Sigmoid colon (tissue), 7 donors: ENCODE measurements around the gene ASB18. TPM values are rescaled to one million over a fixed set of nuclear protein-coding genes. Genes with fewer than 3 reads are reported as not detected.

ENCODE experiments used
- DNase-seq: peaks from one replicate; pipeline ENCODE4 v3.0.0-alpha.2; 2019
- H3K27ac ChIP-seq, 4 donors: fragments of 200-600 bp; sonication (generic); one replicate each; pipeline ENCODE4 v1.5.1; 2016 to 2019; ENCODE audit warnings: mild to moderate bottlenecking in 1 of 4
- H3K27me3 ChIP-seq, 3 donors: fragments of 200-600 bp; sonication (generic); one replicate each; pipeline ENCODE4 v1.5.1; 2019; ENCODE audit warnings: mild to moderate bottlenecking in 1 of 3
- H3K36me3 ChIP-seq, 4 donors: fragments of 200-600 bp; sonication (generic); one replicate each; pipeline ENCODE4 v1.5.1; 2016 to 2019
- H3K4me1 ChIP-seq, 4 donors: fragments of 200-600 bp; sonication (generic); one replicate each; pipeline ENCODE4 v1.5.1; 2017 to 2019
- H3K4me3 ChIP-seq, 4 donors: fragments of 200-600 bp; sonication (generic); one replicate each; pipeline ENCODE4 v1.5.1; 2017 to 2019; ENCODE audit warnings: mild to moderate bottlenecking in 2 of 4, moderate library complexity in 1 of 4
- H3K9me3 ChIP-seq, 4 donors: fragments of 200-600 bp in 3 of 4; sonication (generic) in 3 of 4; one replicate each; pipeline versions ENCODE4 v1.5.1 to v1.6.1; 2013 to 2019
- CTCF ChIP-seq, 4 experiments: fragments of 450-650 bp in 3 of 4; fragments of 200-600 bp in 1 of 4; IDR thresholded peaks; one replicate each; pipeline ENCODE4 v1.5.1; 2016 to 2019; ENCODE audit warnings: antibody characterized with exemption in 4 of 4, mild to moderate bottlenecking in 3 of 4, moderate library complexity in 2 of 4
- EP300 ChIP-seq, 4 donors: sonication (generic); formaldehyde crosslinking; IDR thresholded peaks; one replicate each; pipeline ENCODE4 v1.6.1; 2017; ENCODE audit warnings: antibody characterized with exemption in 4 of 4
- POLR2A ChIP-seq, 2 donors: fragments of 450-650 bp; IDR thresholded peaks; one replicate each; pipeline ENCODE4 v1.6.1; 2016; ENCODE audit warnings: antibody characterized with exemption in 2 of 2, mild to moderate bottlenecking in 2 of 2, moderate library complexity in 2 of 2
- POLR2AphosphoS5 ChIP-seq, 4 donors: sonication (generic); formaldehyde crosslinking; IDR thresholded peaks; one replicate each; pipeline ENCODE4 v1.6.1; 2017; ENCODE audit warnings: antibody characterized with exemption in 4 of 4
- WGBS, 2 donors: extraction: QIAGEN DNeasy Blood & Tissue Kit; methylation state at CpG; one replicate each; pipeline ENCODE4 v1.1.7; 2013; 5-methylcytosine and 5-hydroxymethylcytosine counted together
- intact Hi-C: fragments of 100-400 bp; cut with DNase I; formaldehyde crosslinking; loops from one replicate; pipeline ENCODE4 v1.15.1; 2023
- polyA plus RNA-seq, 3 donors: library from polyadenylated mRNA; stranded (reverse); fragments of 200-250 nt; gene quantifications; one replicate each; pipeline ENCODE4 v1.2.3, GENCODE V29; 2013
- total RNA-seq, 4 donors: library from RNA; depleted of rRNA; stranded (reverse); fragments of >200 nt; gene quantifications; one replicate each; pipeline ENCODE4 v1.1.0, GENCODE V29; 2016
- donor health status: healthy with polysubstance abuse.
- donor health status: Bipolar disorder and iron deficiency.
- donor health status: healthy.

Gene ASB18
- total and polyA plus RNA-seq, 7 donors = not detected

- Histone ChIP-seq H3K4me1 (no peaks in the 10 kb centered on the region), H3K9me3 (peaks cover 0 to 12% (median 7%) of the 10 kb centered on the region in 4 donors), H3K27ac (no peak overlapping the region), H3K4me3 (no peak overlapping the region), H3K36me3 (no peaks in the 10 kb centered on the region), H3K27me3 (no peaks in the 10 kb centered on the region)
- no peak for DNase-seq
- no peak for TF ChIP-seq CTCF (IDR thresholded peaks at IDR 0.05)
- no peak for TF ChIP-seq POLR2A (IDR thresholded peaks at IDR 0.05)
- no peak for TF ChIP-seq POLR2AphosphoS5 (IDR thresholded peaks at IDR 0.05)
- no peak for TF ChIP-seq EP300 (IDR thresholded peaks at IDR 0.05)
- intact Hi-C loops = no loop called here
- WGBS, 2 donors = 61 to 62% methylated on average over 2 of the region's 2 CpGs
These were observed 40.5 kb downstream of the ASB18 start for GRCh38 chr2:236223675-236224074.

- H3K4me1 ChIP-seq = no peaks in the 10 kb centered on the region
- WGBS, 2 donors = 88% methylated on average over 8 of the region's 8 CpGs
- H3K27me3 ChIP-seq = peaks cover 0 to 3% (median under 1%) of the 10 kb centered on the region in 3 donors
- no peaks in the 10 kb centered on the region for H3K36me3 ChIP-seq
- H3K27ac ChIP-seq = no peak overlapping the region
- H3K9me3 ChIP-seq = peaks cover 0 to 8% (median 6%) of the 10 kb centered on the region in 4 donors
- intact Hi-C loops = no loop called here
- no peak overlapping the region for H3K4me3 ChIP-seq
- TF ChIP-seq CTCF (IDR thresholded peaks at IDR 0.05) (no peak), POLR2AphosphoS5 (IDR thresholded peaks at IDR 0.05) (no peak), EP300 (IDR thresholded peaks at IDR 0.05) (no peak), POLR2A (IDR thresholded peaks at IDR 0.05) (no peak)
- no peak for DNase-seq
These were observed 42.4 kb downstream of the ASB18 start for GRCh38 chr2:236221798-236222197.

- no peak for TF ChIP-seq CTCF (IDR thresholded peaks at IDR 0.05)
- TF ChIP-seq POLR2AphosphoS5 (IDR thresholded peaks at IDR 0.05) = no peak
- no peak for TF ChIP-seq POLR2A (IDR thresholded peaks at IDR 0.05)
- TF ChIP-seq EP300 (IDR thresholded peaks at IDR 0.05) = no peak
- peaks cover 0 to 3% (median 2%) of the 10 kb centered on the region in 4 donors for H3K9me3 ChIP-seq
- intact Hi-C loops = no loop called here
- no peaks in the 10 kb centered on the region for H3K36me3 ChIP-seq
- no peak overlapping the region for H3K4me3 ChIP-seq
- 62 to 69% methylated on average over 3 of the region's 3 CpGs for WGBS, 2 donors
- peaks cover 5 to 27% (median 22%) of the 10 kb centered on the region in 3 donors for H3K27me3 ChIP-seq
- DNase-seq = no peak
- no peaks in the 10 kb centered on the region for H3K4me1 ChIP-seq
- H3K27ac ChIP-seq = no peak overlapping the region
These were observed 44.8 kb downstream of the ASB18 start for GRCh38 chr2:236219411-236219810.

- Histone ChIP-seq H3K36me3 (no peaks in the 10 kb centered on the region), H3K27ac (no peak overlapping the region), H3K9me3 (no peaks in the 10 kb centered on the region), H3K4me3 (no peak overlapping the region), H3K4me1 (no peaks in the 10 kb centered on the region), H3K27me3 (peaks cover 5 to 42% (median 30%) of the 10 kb centered on the region in 3 donors)
- no peak for DNase-seq
- WGBS, 2 donors = 31 to 61% methylated on average over 4 of the region's 4 CpGs
- no peak for TF ChIP-seq CTCF (IDR thresholded peaks at IDR 0.05)
- TF ChIP-seq POLR2A (IDR thresholded peaks at IDR 0.05) = no peak
- no peak for TF ChIP-seq POLR2AphosphoS5 (IDR thresholded peaks at IDR 0.05)
- no peak for TF ChIP-seq EP300 (IDR thresholded peaks at IDR 0.05)
- intact Hi-C loops = no loop called here
These were observed 46.3 kb downstream of the ASB18 start for GRCh38 chr2:236217926-236218325.

GRCh38 chr2:236216711-236217110 is 47.5 kb downstream of the ASB18 start:
- no peaks in the 10 kb centered on the region for H3K36me3 ChIP-seq
- TF ChIP-seq POLR2AphosphoS5 (IDR thresholded peaks at IDR 0.05) = no peak
- H3K9me3 ChIP-seq = no peaks in the 10 kb centered on the region
- intact Hi-C loops = no loop called here
- H3K27ac ChIP-seq = no peak overlapping the region
- no peak overlapping the region for H3K4me3 ChIP-seq
- H3K4me1 ChIP-seq = no peaks in the 10 kb centered on the region
- peaks cover 5 to 48% (median 30%) of the 10 kb centered on the region in 3 donors for H3K27me3 ChIP-seq
- WGBS, 2 donors = 91 to 92% methylated on average over 7 of the region's 7 CpGs
- no peak for DNase-seq
